SK-N-SH (cell line): ENCODE results near the gene CES1.

Experiments used
- EP300 ChIP-seq, 2 experiments: IDR thresholded peaks; 2 replicates each; pipeline versions ENCODE4 v1.4.0 to v1.6.1; 2012; ENCODE audit warnings: borderline replicate concordance in 1 of 2, low read depth in 1 of 2, low read length in 1 of 2
- FOXJ3 ChIP-seq: sonication (generic); formaldehyde crosslinking; IDR thresholded peaks from 2 replicates; pipeline ENCODE4 v1.5.1; 2020; ENCODE audit warnings: mild to moderate bottlenecking, missing genetic modification reagents
- FOXM1 ChIP-seq: IDR thresholded peaks from 2 replicates; pipeline ENCODE4 v1.4.0; 2012; ENCODE audit warnings: low read depth, mild to moderate bottlenecking
- MXI1 ChIP-seq: IDR thresholded peaks from 2 replicates; pipeline ENCODE4 v1.6.1; 2012; ENCODE audit warnings: mild to moderate bottlenecking, low read depth, low read length, improper control_type of control experiment
- POLR2AphosphoS5 ChIP-seq: IDR thresholded peaks from 2 replicates; pipeline ENCODE4 v1.6.1; 2012; ENCODE audit warnings: low read depth, low read length
- RAD21 ChIP-seq: IDR thresholded peaks from 2 replicates; pipeline ENCODE4 v1.6.1; 2012; ENCODE audit warnings: mild to moderate bottlenecking, low read length
- RCOR1 ChIP-seq: fragments of 150-350 bp; IDR thresholded peaks from 2 replicates; pipeline ENCODE4 v1.6.1; 2017; ENCODE audit warnings: antibody characterized with exemption, low read length
- REST ChIP-seq: IDR thresholded peaks from 2 replicates; pipeline ENCODE4 v1.6.1; 2012; ENCODE audit warnings: mild to moderate bottlenecking, low read depth, low read length, moderate library complexity
- SIN3A ChIP-seq: IDR thresholded peaks from 2 replicates; pipeline ENCODE4 v1.6.1; 2012; ENCODE audit warnings: low read depth, mild to moderate bottlenecking, low read length, moderate library complexity, borderline replicate concordance
- SMC3 ChIP-seq: IDR thresholded peaks from 2 replicates; pipeline ENCODE4 v1.6.1; 2012; ENCODE audit warnings: low read depth, low read length, improper control_type of control experiment
- TCF12 ChIP-seq: IDR thresholded peaks from 2 replicates; pipeline ENCODE4 v1.4.0; 2012
- USF1 ChIP-seq: IDR thresholded peaks from 2 replicates; pipeline ENCODE4 v1.4.0; 2012; ENCODE audit warnings: low read depth, borderline replicate concordance
- YY1 ChIP-seq: IDR thresholded peaks from 2 replicates; pipeline ENCODE4 v1.4.0; 2012; ENCODE audit warnings: low read depth, mild to moderate bottlenecking
- TF ChIP-seq, protein P1 (sequence below): fragments of 200-600 bp; sonication (generic); IDR thresholded peaks from 2 replicates; pipeline ENCODE4 v1.6.1; 2017; ENCODE audit warnings: antibody characterized with exemption, mild to moderate bottlenecking, moderate library complexity

DNA sequence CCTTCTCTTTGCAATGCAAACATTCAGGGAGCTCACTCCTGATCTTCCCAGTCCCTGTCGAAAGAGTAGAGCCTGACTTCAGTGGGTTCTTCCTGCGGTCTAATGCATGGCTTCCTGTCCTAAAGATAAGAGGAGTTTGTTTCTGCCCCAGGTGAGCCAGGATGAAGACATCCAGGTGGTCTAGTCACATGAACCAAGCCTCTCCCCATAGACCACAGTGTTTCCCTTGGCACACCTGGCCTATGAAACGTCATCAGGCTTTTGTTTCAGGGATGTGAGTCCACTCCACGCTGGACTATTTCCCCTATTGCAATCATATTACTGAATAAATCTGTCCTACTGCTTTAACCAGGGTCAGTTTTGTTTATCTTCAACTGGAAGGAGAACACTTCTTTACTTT lies 21.1 kb downstream of the CES1 start:
- TF ChIP-seq, protein P1, sequence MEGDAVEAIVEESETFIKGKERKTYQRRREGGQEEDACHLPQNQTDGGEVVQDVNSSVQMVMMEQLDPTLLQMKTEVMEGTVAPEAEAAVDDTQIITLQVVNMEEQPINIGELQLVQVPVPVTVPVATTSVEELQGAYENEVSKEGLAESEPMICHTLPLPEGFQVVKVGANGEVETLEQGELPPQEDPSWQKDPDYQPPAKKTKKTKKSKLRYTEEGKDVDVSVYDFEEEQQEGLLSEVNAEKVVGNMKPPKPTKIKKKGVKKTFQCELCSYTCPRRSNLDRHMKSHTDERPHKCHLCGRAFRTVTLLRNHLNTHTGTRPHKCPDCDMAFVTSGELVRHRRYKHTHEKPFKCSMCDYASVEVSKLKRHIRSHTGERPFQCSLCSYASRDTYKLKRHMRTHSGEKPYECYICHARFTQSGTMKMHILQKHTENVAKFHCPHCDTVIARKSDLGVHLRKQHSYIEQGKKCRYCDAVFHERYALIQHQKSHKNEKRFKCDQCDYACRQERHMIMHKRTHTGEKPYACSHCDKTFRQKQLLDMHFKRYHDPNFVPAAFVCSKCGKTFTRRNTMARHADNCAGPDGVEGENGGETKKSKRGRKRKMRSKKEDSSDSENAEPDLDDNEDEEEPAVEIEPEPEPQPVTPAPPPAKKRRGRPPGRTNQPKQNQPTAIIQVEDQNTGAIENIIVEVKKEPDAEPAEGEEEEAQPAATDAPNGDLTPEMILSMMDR: no peak
- TF ChIP-seq REST: no peak
- no peak for TF ChIP-seq RAD21
- TF ChIP-seq SMC3: no peak
- TF ChIP-seq RCOR1: no peak
- no peak for TF ChIP-seq TCF12
- no peak for TF ChIP-seq FOXM1
- no peak for TF ChIP-seq USF1
- no peak for TF ChIP-seq MXI1
- no peak for TF ChIP-seq POLR2AphosphoS5
- TF ChIP-seq YY1: no peak
- no peak for TF ChIP-seq EP300 (IDR thresholded peaks at IDR 0.05; ENCODE audit: borderline replicate concordance in 1 of 2, low read depth in 1 of 2, low read length in 1 of 2)
- TF ChIP-seq SIN3A: no peak
- no peak for TF ChIP-seq FOXJ3 (CRISPR knock-in tag)
